ENCODE measurements around the gene TGFBR2.

- no peak for TF ChIP-seq CTCF (IDR thresholded peaks at IDR 0.05)
- no peak for TF ChIP-seq SIN3A (IDR thresholded peaks at IDR 0.05; ENCODE audit: borderline replicate concordance, insufficient read depth, low read depth, low read length)
Measured at GRCh38 chr3:30684356-30684755, 78.0 kb downstream of the TGFBR2 start.

Measured in Panc1 (cell line).